ENCODE data around the gene LPP. TPM values are rescaled to one million over a fixed set of nuclear protein-coding genes. Genes with fewer than 3 reads are reported as not detected.

Gene LPP
- total RNA-seq, 1 experiment from 2014 or later = 54.0 TPM

GRCh38 chr3:188370081-188370830 lies 216.3 kb downstream of the LPP start:
- ChIA-PET POLR2A (no interaction called here), RAD21 (ENCODE audit: low non-redundant PET in 1 of 2, low total read pairs in 2 of 2, uncharacterized antibody in 2 of 2, unreplicated experiment in 2 of 2) (no interaction called here), CTCF (interaction anchor here (1.3 kb wide), 1 partner anchor 630 kb away, joined by 4 read pairs; no protein-coding TSS in a partner anchor)
- H3K9ac ChIP-seq (ENCODE audit: low read length) = no peak overlapping the region
- peaks cover 7 to 18% of the 10 kb centered on the region in 2 experiments; a peak in 3 of 4 replicates for H3K4me1 ChIP-seq (ENCODE audit: control insufficient read depth in 1 of 2, insufficient read depth in 2 of 2, low read length in 2 of 2)
- peak overlapping the region; percentile 43 for H3K4me2 ChIP-seq (ENCODE audit: low read length)
- no peaks in the 10 kb centered on the region for H3K36me3 ChIP-seq (ENCODE audit: control insufficient read depth in 1 of 2, insufficient read depth in 2 of 2, low read length in 2 of 2)
- H2AFZ ChIP-seq (ENCODE audit: low read depth, low read length, poor library complexity, severe bottlenecking) = no peak overlapping the region
- peak; percentile 80 for ATAC-seq
- H3K27ac ChIP-seq (ENCODE audit: low read depth, low read length) = no peak overlapping the region
- intact Hi-C loops (cut with micrococcal nuclease) = no loop called here
- DNase-seq (ENCODE audit: low read depth, low spot score) = no peak
- H3K9me2 ChIP-seq (ENCODE audit: insufficient read depth) = no peaks in the 10 kb centered on the region
- no peaks in the 10 kb centered on the region for H3K79me2 ChIP-seq (ENCODE audit: insufficient read depth, low read length)
- no TSS peak for BruUV-seq (replicated peaks)
- no peaks in the 10 kb centered on the region for H3K9me3 ChIP-seq (ENCODE audit: control insufficient read depth in 1 of 2, insufficient read depth in 1 of 2, low read depth in 1 of 2, low read length in 2 of 2)
- no peaks in the 10 kb centered on the region for H3K27me3 ChIP-seq (ENCODE audit: insufficient read depth, low read length)
- no peak overlapping the region for H3K4me3 ChIP-seq (replicated peaks in 1 of 2; ENCODE audit: low read depth in 1 of 2, low read length in 2 of 2)
- H4K20me1 ChIP-seq (ENCODE audit: insufficient read depth) = no peaks in the 10 kb centered on the region
- TF ChIP-seq JUND (IDR thresholded peaks at IDR 0.05) (peak; percentile 62), CEBPB (IDR thresholded peaks at IDR 0.05; ENCODE audit: low read depth) (no peak), EZH2phosphoT487 (IDR thresholded peaks at IDR 0.05; ENCODE audit: borderline replicate concordance) (no peak), ATF3 (IDR thresholded peaks at IDR 0.05) (no peak), SRF (IDR thresholded peaks at IDR 0.05; ENCODE audit: low read depth) (no peak), POLR2A (IDR thresholded peaks at IDR 0.05; ENCODE audit: borderline replicate concordance, extremely low read depth, insufficient read depth, insufficient read length) (no peak), ELF1 (IDR thresholded peaks at IDR 0.05; ENCODE audit: borderline replicate concordance, low read depth) (no peak), RAD21 (IDR thresholded peaks at IDR 0.05; ENCODE audit: low read depth) (no peak; the same call in 1 of the 2 replicates), SIN3A (IDR thresholded peaks at IDR 0.05; ENCODE audit: low read depth) (no peak), EGR1 (IDR thresholded peaks at IDR 0.05; ENCODE audit: low read depth) (no peak), EZH2 (IDR thresholded peaks at IDR 0.05) (no peak), SP1 (IDR thresholded peaks at IDR 0.05; ENCODE audit: low read depth) (peak; percentile 38), POLR2AphosphoS5 (IDR thresholded peaks at IDR 0.05; ENCODE audit: low read depth, low read length) (no peak), CTCF (IDR thresholded peaks at IDR 0.05 in 2 of 3, conservative IDR thresholded peaks at IDR 0.05 in 1 of 3; ENCODE audit: borderline replicate concordance in 1 of 3, insufficient read depth in 1 of 3, low read depth in 2 of 3, low read length in 2 of 3) (peak in 1 of 3 experiments; percentile 32; a peak in 2 of 6 replicates), YY1 (IDR thresholded peaks at IDR 0.05; ENCODE audit: extremely low read depth, insufficient replicate concordance, low read depth, low read length) (no peak), ZNF274 (IDR thresholded peaks at IDR 0.05; ENCODE audit: low read depth, low read length) (no peak), CBX3 (IDR thresholded peaks at IDR 0.05; ENCODE audit: low read depth) (peak; percentile 45; the same call in 1 of the 2 replicates), FOSL1 (IDR thresholded peaks at IDR 0.05; ENCODE audit: low read depth) (peak; percentile 58), TCF7L2 (IDR thresholded peaks at IDR 0.05; ENCODE audit: borderline replicate concordance, extremely low read depth, insufficient read depth, insufficient read length) (no peak), REST (IDR thresholded peaks at IDR 0.05; ENCODE audit: low read depth) (no peak)
